ENCODE measurements around the gene GPRASP2. TPM values are rescaled to one million over a fixed set of nuclear protein-coding genes. Genes with fewer than 3 reads are reported as not detected.

The GPRASP2 gene
- total RNA-seq, 1 experiment from 2014 or later = 6.2 TPM

DNA sequence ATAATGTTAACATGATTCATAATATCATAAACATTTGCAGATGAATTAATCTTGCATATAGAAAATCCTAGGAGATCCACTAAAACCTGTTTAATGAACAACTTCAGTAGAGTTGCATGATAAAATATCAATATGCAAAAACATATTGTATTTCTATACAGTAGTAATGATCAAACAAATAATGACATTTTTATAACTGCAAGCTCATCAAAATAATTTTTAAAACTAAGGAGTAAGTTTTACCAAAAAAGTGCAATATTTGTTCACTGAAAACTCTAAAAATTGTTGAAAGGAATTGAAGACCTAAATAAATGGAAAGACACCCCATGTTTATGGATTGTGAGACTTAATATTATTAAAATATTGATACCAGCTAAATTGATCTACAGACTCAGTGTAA, 15.9 kb upstream of the GPRASP2 start:
- Histone ChIP-seq H2AFZ (no peak overlapping the region), H4K20me1 (ENCODE audit: insufficient read depth) (no peaks in the 10 kb centered on the region), H3K4me2 (no peak overlapping the region), H3K27ac (no peak overlapping the region), H3K9me2 (ENCODE audit: insufficient read depth) (no peaks in the 10 kb centered on the region), H3K4me1 (replicated peaks; ENCODE audit: insufficient read depth) (no peaks in the 10 kb centered on the region), H3K4me3 (no peak overlapping the region), H3K27me3 (ENCODE audit: insufficient read depth, low read depth) (no peaks in the 10 kb centered on the region), H3K79me2 (ENCODE audit: low read depth) (no peaks in the 10 kb centered on the region), H3K36me3 (ENCODE audit: low read depth) (no peaks in the 10 kb centered on the region), H3K9me3 (ENCODE audit: insufficient read depth, low read depth) (no peaks in the 10 kb centered on the region), H3F3A (ENCODE audit: insufficient read depth, low read depth) (no peaks in the 10 kb centered on the region)
- BruUV-seq (replicated peaks) = no TSS peak
- POLR2A ChIA-PET (ENCODE audit: unreplicated experiment) = no interaction called here
- no peak for DNase-seq
- CTCF ChIA-PET = no interaction called here
- intact Hi-C loops (cut with micrococcal nuclease; ENCODE audit: unreplicated experiment) = no loop called here
- TF ChIP-seq, protein P1, sequence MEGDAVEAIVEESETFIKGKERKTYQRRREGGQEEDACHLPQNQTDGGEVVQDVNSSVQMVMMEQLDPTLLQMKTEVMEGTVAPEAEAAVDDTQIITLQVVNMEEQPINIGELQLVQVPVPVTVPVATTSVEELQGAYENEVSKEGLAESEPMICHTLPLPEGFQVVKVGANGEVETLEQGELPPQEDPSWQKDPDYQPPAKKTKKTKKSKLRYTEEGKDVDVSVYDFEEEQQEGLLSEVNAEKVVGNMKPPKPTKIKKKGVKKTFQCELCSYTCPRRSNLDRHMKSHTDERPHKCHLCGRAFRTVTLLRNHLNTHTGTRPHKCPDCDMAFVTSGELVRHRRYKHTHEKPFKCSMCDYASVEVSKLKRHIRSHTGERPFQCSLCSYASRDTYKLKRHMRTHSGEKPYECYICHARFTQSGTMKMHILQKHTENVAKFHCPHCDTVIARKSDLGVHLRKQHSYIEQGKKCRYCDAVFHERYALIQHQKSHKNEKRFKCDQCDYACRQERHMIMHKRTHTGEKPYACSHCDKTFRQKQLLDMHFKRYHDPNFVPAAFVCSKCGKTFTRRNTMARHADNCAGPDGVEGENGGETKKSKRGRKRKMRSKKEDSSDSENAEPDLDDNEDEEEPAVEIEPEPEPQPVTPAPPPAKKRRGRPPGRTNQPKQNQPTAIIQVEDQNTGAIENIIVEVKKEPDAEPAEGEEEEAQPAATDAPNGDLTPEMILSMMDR (conservative IDR thresholded peaks at IDR 0.05) = no peak
- TF ChIP-seq EZH2 (IDR thresholded peaks at IDR 0.05; ENCODE audit: low read depth) = no peak

DNA sequence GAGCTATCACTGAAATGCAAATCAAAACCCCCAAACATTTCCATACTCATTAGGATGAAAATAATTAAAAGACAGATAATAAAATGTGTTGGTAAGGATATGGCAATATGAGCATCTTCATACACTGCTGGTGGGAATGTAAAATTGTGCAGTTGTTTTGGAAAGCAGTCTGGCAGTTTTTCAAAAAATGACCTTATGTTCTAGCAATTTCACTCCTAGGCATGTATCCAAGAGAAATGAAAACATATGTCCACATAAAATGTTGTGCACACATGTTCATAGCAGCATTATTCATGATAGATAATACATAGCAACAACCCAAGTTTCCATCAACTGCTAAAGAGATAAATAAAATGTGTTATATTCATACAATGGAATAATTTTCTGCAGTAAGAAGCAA, 14.8 kb upstream of the GPRASP2 start:
- no peak for TF ChIP-seq EZH2 (IDR thresholded peaks at IDR 0.05; ENCODE audit: low read depth)
- TF ChIP-seq, protein P1 (conservative IDR thresholded peaks at IDR 0.05) = no peak
- Histone ChIP-seq H3K9me3 (ENCODE audit: insufficient read depth, low read depth) (no peaks in the 10 kb centered on the region), H3F3A (ENCODE audit: insufficient read depth, low read depth) (no peaks in the 10 kb centered on the region), H3K4me3 (no peak overlapping the region), H3K27ac (no peak overlapping the region), H3K4me1 (replicated peaks; ENCODE audit: insufficient read depth) (no peaks in the 10 kb centered on the region), H3K27me3 (ENCODE audit: insufficient read depth, low read depth) (no peaks in the 10 kb centered on the region), H3K36me3 (ENCODE audit: low read depth) (no peaks in the 10 kb centered on the region), H3K4me2 (no peak overlapping the region), H3K79me2 (ENCODE audit: low read depth) (no peaks in the 10 kb centered on the region), H4K20me1 (ENCODE audit: insufficient read depth) (no peaks in the 10 kb centered on the region), H3K9me2 (ENCODE audit: insufficient read depth) (no peaks in the 10 kb centered on the region), H2AFZ (no peak overlapping the region)
- no peak for DNase-seq
- no TSS peak for BruUV-seq (replicated peaks)
- ChIA-PET CTCF (no interaction called here), POLR2A (ENCODE audit: unreplicated experiment) (no interaction called here)
- intact Hi-C loops (cut with micrococcal nuclease; ENCODE audit: unreplicated experiment) = no loop called here

DNA sequence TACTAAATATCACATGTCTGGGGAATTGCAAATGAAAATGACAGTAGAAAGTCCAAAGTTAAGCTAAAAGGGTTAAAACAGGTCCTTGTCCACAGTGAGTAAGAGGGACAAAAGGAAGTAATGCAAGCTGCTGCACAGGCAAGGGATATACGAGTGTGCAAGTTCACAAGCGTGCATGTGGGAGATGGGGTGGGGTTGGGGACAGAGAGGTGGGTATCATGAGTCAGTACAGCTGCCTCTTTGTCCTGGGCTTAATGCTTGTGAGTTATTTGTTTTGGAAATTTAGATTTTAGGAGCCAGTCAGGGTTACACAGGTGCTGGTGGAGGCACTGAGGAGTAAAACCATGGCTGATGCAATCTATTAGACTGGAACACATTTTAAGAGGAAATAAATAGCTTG, 3.3 kb upstream of the GPRASP2 start:
- no peaks in the 10 kb centered on the region for H4K20me1 ChIP-seq (ENCODE audit: insufficient read depth)
- TF ChIP-seq, protein P1 (conservative IDR thresholded peaks at IDR 0.05) = no peak
- no peak for TF ChIP-seq EZH2 (IDR thresholded peaks at IDR 0.05; ENCODE audit: low read depth)
- POLR2A ChIA-PET (ENCODE audit: unreplicated experiment) = no interaction called here
- H3K4me2 ChIP-seq = no peak overlapping the region
- DNase-seq = no peak
- no peaks in the 10 kb centered on the region for H3K9me2 ChIP-seq (ENCODE audit: insufficient read depth)
- no peak overlapping the region for H3K27ac ChIP-seq
- no peaks in the 10 kb centered on the region for H3K27me3 ChIP-seq (ENCODE audit: insufficient read depth, low read depth)
- no peaks in the 10 kb centered on the region for H3K79me2 ChIP-seq (ENCODE audit: low read depth)
- no TSS peak for BruUV-seq (replicated peaks)
- H3K36me3 ChIP-seq (ENCODE audit: low read depth) = no peaks in the 10 kb centered on the region
- H3F3A ChIP-seq (ENCODE audit: insufficient read depth, low read depth) = no peaks in the 10 kb centered on the region
- no peak overlapping the region for H3K4me3 ChIP-seq
- CTCF ChIA-PET = interaction anchor here (0.6 kb wide), 1 partner anchor 28 kb away, joined by 3 read pairs; no protein-coding TSS in a partner anchor
- H2AFZ ChIP-seq = no peak overlapping the region
- H3K9me3 ChIP-seq (ENCODE audit: insufficient read depth, low read depth) = no peaks in the 10 kb centered on the region
- intact Hi-C loops (cut with micrococcal nuclease; ENCODE audit: unreplicated experiment) = loop anchor here (10.0 kb wide), 1 partner anchor 64 kb away; no protein-coding TSS in a partner anchor
- H3K4me1 ChIP-seq (replicated peaks; ENCODE audit: insufficient read depth) = no peaks in the 10 kb centered on the region
